Astrocyte of the hippocampus (primary cell): ENCODE data around the gene AACS.
A peak's percentile ranks its signal among the peaks of the same experiment; 100 is the strongest.
"Not testable (repeated sequence)": the region's sequence is repeated elsewhere in the genome, so short reads cannot be mapped to it uniquely, and the experiment has no call there.

Source experiments
- DNase-seq: peaks from one replicate; pipeline ENCODE4 v3.0.0; 2011; ENCODE audit warnings: low read depth, low spot score

The AACS gene, protein sequence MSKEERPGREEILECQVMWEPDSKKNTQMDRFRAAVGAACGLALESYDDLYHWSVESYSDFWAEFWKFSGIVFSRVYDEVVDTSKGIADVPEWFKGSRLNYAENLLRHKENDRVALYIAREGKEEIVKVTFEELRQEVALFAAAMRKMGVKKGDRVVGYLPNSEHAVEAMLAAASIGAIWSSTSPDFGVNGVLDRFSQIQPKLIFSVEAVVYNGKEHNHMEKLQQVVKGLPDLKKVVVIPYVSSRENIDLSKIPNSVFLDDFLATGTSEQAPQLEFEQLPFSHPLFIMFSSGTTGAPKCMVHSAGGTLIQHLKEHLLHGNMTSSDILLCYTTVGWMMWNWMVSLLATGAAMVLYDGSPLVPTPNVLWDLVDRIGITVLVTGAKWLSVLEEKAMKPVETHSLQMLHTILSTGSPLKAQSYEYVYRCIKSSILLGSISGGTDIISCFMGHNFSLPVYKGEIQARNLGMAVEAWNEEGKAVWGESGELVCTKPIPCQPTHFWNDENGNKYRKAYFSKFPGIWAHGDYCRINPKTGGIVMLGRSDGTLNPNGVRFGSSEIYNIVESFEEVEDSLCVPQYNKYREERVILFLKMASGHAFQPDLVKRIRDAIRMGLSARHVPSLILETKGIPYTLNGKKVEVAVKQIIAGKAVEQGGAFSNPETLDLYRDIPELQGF

DNA sequence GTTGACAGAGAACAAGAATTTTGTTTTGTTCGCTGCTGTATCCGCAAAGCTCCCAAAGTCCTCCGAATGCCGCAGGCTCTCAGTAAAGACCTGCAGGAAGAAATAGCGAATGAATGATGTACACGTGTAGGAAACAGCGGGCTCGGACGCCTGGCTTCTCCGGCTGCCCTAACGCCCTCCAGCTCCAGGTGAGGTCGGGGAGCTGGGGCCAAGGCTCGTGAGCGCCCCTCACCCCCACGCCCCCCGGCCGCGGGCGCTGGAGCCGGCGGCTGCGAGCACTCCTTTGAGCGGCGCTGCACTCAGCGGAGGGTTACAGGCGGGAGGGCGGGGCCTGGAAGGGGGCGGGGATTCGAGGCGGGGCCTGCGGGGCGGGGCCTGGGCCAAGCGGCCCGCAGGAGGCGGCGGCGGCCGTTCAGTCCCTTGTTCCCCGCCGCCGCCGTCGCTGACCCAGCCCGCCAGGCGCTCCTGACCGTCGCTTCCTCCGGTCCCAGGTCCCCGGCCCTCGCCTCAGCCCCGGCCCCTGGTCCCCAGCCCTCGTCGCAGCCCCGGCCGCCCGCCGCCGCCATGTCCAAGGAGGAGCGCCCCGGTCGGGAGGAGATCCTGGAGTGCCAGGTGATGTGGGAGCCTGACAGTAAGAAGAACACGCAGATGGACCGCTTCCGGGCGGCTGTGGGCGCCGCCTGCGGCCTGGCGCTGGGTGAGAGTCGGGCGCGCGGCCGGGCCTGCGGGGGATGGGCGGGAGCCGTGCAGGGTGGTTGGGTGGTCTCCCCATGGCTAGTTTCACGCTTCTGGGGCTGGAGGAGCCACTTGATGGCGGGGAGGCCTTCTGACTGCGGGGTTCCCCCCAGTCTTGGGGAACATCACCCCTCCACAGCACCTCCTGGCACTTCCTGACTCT lies at the start of gene AACS:
Gene AACS (plus strand): TSS at position 415 of the 898 bp plus-strand sequence. CDS start 150 bp downstream, at position 565.
- peak; percentile 88 for DNase-seq

DNA sequence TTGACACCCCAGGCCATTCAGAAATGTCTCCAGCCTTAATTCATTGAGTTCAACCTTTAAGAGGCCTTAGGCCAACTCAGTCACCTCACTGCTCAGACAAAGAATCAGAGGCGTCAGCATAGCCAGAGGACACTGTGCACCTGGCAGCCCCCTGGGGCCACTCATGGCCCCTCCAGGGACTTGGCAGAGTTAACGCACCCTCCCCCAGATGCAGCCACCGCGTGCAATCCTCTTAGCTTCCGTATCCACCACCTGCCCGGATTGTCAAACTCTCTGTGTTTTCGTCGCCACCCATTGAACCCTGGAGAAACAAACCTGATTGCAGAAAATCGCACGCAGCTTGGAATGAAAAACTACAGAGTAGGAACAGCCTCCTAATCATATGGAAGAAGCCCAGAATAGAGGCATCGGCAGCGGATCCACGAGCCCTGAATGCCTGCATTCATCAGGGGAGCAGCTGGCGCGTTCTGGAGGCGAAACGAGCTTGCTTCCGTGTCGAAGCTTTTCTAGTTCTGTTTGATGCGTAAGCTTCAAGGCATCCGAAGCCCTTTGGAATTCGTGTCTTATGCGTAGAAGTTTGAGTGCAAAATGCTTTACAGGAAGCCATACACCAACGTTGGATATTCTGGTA lies 49.4 kb upstream of the AACS start:
- peak; percentile 43 for DNase-seq

DNA sequence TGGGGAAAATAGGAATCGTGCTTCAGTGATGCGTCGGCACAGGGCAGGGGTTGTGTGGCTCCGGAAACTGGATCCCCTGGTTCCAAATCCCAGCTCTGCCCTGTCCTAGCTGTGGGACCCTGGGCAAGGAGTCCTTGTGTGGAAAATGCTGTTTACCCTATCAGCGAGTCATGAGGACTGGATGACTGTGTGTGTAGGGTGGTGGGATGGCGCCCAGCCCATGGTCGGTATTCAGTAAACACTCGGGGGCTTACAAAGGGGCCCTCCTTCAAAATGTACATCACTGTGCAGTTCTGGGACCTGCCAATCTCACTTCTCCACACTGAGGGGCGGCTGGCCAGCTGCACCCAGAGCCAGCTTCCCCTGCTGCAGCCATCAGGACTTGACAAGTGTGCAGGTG lies 47.4 kb upstream of the AACS start:
- no peak for DNase-seq

DNA sequence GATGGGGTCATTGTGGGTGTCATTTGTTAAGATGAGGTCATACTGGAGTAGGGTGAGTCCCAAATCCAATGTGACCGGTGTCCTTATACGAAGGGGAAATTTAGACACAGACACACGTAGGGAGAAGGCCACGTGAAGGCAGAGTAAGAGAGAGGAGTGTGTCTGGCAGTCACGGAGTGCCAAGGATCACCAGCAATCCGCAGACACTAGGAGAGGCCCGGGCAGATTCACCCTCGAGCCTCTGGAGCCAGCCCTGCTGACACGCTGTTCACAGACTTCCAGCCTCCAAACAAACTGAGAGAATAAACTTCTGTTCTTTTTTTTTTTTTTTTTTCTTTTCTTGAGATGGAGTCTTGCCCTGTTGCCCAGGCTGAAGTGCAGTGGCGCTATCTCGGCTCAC lies 46.9 kb upstream of the AACS start:
- DNase-seq: no peak

DNA sequence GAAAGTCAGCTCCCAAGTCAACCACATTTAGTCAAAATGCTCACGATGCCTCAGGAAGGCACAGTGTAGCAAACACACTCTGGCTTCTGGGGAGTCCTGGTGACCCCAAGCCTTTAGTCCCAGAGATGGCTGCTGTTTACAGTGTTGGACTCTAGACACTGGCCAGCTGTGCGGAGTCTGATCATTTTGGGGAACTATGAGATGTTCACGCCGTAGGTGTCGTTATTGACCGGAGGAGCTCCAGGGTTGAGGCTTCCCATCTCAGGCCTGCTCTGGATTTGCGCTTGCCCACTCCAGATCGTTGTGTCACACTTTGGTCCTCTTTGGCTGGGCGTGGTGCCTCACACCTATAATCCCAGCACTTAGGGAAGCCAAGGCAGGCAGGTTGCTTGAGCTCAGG lies 44.1 kb upstream of the AACS start:
- no peak for DNase-seq

DNA sequence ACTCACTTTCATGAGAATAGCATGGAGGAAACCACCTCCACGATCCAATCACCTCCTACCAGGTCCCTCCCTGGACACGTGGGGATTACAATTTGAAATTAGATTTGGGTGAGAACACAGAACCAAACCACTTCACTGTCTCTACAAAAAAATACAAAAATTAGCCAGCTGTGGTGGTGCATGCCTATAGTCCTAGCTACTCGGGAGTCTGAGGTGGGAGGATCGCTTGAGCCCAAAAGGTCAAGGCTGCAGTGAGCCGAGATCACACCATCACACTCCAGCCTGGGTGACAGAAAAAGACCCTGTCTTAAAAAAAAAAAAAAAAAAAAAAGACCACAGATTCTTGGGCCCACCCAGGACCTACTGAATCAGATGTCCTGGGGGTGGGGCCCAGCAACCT lies 43.5 kb upstream of the AACS start:
- DNase-seq: no peak

DNA sequence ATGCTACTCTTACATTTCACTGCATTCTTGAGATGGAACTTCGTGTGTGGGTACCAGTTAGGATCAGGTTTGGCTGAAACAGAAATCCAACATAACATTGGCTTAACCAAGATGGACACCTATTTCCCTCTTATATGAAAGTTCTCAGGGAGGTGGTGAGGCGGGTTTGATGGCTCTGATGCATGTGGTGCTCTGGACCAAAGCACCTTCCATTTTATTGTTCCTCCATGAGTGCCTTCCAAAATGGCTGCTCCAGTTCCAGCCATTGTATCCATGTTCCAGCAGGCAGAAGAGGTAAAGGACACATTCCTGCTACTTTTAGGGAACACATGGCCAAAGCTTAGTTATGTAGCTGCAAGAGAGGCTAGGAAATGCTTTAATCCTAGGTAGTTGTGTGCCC lies 42.2 kb upstream of the AACS start:
- DNase-seq: no peak

DNA sequence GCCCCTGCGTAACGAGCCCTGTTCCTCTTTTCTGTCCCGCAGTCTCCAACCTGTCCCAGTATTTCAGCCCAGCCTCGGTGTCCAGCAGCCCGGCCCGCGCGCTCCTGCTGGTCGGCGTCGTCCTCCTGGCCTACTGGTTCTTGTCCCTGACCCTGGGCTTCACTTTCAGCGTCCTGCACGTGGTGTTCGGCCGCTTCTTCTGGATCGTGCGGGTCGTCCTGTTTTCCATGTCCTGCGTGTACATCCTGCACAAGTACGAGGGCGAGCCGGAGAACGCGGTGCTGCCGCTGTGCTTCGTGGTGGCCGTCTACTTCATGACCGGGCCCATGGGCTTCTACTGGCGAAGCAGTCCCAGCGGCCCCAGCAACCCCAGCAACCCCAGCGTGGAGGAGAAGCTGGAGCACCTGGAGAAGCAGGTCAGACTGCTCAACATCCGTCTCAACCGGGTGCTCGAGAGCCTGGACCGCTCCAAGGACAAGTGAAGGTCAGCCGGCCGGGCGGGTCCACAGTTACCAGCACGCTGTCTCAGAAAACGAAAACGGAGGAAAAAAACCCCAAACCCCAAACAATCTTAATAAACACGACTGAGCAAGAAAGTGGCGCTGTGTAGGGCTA lies 40.2 kb upstream of the AACS start:
- no peak for DNase-seq

DNA sequence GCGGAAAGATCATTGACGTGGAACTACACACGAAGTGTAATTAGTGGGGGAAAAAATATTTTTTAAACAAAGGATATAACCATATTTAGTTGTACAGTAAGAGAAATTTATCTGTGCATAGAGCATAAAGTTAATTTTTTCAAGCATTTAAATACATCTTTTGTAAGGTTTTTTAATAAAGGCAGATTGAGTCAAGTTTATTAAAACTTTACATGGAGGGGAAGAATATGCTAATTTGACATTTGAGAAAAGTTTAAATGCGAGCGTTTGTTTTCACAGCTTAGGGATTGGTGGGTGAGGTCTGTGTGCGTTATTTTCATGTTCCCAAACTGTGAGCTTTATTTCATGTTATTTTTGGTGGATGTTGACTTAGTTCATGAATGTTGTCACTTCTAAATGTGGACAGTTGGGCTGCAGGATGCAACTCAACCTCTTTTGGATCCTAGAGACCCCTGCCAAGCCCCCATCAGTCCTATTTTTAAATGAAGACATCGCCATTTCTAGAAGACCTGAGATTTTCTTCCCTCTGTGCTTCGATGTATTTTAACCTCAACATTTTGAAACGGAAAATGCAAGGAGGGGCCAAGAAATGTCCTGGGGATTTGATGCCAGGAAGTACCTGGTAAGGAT lies 39.5 kb upstream of the AACS start:
- no peak for DNase-seq

DNA sequence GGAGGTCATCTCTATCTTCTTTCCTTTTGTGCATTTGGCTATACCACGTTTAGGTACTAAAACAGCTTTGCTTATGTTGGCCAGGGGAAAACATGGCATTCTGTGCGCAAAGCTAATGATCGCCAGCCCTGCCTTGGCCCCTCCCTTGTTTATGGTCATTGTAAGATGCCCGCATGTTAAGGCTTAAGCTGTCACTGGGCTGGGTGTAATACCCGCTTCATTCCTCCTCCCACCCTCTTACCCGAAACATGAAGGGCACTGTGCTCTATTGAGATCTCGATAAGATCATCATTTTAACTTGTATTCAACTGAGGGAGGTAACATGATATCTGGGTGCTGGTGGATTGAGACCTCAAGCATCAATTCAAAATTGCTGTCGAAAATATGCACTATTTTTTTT lies 37.1 kb upstream of the AACS start:
- DNase-seq: no peak

DNA sequence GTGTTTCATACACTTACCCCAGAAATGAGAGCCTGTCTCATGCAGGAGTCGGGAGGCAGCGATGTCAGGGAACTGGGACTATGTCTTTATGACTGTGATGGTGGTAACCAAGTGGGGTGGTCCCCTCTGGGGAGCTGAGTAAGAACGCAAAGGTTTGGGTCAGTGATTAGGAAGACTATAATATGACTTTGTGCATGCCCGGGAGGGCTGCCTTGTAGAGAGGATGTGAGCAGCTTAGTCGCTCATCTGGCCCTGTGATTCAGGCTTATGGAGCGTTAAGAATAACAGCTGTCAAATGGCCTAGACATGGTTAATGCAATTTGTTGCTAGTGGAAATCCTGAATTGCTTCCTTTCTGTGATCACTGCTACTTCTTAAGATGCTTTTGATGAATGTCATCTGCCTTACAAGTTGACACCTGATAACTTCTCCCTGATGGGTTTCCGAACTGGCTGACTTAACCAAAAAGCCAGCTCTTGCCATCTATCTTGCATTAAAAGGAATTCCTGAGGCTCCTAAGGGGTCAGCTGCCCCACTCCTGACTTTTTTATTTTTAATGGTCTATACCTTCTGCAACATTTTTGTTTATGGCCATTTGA lies 35.4 kb upstream of the AACS start:
- DNase-seq: no peak

DNA sequence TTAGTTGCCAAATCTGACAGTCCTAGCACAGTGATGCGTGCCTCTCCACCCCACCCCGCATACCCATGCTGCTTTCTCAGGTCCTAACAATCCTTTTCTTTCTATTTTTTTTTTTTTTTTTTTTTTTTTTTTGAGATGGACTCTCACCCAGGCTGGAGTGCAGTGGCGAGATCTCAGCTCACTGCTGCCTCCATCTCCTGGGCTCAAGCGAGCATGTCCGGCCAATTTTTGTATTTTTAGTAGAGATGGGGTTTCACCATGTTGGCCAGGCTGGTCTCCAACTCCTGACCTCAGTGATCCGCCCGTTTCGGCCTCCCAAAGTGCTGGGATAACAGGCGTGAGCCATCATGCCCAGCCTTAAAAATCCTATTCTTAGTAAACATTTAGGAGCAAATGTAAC lies 33.8 kb upstream of the AACS start:
- not testable (repeated sequence) for DNase-seq

DNA sequence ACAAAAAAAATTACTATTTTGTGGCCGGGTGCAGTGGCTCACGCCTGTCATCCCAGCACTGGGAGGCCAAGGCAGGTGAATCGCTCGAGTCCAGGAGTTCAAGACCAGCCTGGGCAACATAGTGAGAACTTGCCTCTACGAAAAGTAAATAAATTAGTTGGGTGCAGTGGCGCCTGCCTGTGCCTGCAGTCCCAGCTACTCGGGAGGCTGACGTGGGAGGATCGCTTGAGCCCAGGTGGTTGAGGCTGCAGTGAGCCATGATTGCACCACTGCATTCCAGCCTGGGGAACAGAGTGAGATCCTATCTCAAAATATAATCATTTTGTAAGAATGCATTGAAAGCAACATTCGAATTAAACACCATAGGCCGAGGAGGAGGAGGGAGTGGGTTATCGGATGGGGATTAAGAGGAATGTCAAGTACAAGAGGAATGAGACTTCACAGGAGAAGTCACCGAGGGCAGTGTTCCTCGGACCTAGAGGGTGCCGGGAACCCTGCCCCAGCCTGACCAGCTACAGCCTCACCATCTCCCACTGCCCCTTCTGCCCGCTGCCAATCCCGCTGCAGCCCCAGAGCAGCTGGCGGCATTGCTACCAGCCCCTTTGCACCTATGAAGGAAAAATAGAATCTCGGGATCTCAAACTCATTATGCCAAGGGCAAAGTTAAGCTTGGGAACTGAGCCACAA lies 32.6 kb upstream of the AACS start:
- no peak for DNase-seq

DNA sequence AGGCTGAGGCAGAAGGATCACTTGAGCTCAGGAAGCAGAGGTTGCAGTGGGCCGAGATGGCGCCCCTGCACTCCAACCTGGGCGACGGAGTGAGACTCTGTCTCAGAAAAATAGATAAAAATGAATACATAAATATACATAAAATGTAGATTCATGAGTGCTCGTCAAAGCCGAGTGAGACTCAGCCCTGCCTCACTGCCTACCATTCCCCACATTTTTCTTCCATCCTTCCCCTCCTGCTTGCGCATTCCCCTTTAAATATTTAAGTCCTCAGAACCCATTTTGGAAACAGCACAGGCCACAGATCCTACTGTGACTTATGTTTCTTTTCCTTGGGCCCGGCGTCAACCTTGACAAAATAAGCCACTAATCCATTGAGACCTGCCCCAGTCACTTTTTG lies 31.9 kb upstream of the AACS start:
- DNase-seq: no peak

DNA sequence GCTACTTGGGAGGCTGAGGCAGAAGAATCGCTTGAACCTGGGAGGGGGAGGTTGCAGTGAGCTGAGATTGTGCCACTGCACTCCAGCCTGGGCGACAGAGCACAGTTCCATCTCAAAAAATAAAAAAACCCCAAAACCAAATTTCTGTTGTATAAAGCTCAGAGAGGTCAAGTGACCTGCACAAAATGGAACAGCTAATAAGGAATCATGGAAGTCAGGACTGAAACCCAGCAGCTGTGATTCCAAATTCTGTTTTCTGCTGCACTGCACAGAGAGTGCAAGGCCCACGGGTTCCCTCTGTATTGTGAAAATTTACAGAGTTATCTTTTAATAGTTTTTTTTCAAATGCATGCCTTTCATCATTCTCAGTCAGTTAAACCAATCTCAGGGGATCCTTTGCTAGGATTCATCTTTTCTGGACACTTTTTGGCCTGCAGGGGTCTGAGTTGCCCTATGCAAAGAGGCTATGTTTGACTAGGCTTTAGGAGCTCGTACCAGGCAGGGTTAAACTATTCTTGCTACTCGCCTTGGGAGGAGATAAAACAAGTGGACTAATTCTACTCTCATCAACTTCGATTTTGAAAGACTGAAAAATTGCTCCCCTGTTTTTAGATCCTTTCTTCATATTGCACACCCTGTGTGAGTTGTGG lies 26.1 kb upstream of the AACS start:
- no peak for DNase-seq

DNA sequence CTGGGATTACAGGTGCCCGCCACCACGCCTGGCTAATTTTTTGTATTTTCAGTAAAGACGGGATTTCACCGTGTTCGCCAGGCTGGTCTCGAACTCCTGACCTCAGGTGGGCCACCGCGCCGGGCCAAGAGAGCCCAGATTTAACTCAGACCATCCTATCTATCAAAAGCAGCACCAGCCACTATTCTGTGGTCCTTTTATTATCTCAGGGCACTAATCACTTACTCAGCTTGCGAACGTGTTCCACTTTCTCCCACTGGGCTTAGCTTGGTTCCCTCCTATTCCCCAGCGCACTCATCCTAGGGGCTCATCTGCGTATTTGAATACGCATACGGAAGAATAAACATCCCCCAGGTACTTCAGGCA lies 16.2 kb upstream of the AACS start:
- no peak for DNase-seq

DNA sequence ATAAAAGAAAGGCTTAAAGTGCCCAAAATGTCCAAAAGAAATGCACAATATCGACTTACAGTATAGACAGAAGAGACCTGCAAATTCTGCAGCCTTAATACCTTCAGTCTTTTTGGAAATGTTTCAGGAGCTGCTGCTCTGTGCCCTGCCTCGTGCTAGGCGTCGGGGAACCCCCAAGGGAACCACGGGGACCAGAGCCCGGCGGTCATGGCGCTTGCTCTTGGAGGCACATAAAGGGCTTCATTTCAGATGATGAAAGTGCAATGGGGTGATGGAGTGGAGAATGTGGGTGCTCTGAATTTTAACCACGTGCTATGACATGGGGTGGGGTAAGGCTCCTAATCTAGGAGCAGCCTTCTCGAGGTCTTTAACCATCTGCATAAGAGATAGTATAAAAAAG lies 14.8 kb upstream of the AACS start:
- DNase-seq: no peak

DNA sequence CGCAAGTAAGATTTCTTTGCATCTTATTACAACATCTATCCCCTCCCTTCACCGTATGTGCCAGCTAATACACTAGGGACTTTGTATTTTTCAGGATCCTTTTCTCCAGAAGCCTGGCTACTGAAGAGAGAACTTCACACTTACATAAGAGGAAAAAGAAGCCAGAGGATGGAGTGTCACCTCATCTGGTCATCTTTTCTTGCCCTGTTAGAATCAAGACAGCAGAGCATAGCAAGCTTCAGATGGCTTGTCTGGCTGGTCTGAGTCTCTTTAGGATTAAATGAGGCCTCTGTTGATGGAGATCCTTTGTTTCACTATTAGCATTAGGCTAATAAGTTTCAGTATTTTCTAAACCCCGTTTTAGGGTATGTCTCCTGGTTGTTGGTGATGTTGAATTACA lies 14.4 kb upstream of the AACS start:
- no peak for DNase-seq

DNA sequence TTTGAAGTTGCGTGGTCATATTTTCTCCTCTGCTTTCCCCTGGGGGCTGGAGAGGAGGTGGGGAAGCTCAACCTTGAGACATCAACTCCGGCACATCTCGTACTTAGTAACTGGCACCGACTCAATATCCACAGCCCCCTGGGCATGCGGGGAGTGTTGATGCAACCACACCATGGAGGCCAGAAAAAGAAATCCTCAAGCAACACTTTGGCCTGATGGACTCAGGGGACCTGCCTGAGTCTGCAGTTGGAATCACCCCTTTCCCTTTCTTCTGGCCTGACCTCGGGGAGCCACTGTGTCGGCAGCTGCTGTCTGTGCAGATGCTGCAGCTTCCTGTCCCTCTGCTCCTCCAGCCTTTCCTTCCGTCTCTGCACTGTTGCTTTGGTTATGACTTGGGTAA lies 11.4 kb upstream of the AACS start:
- DNase-seq: no peak

DNA sequence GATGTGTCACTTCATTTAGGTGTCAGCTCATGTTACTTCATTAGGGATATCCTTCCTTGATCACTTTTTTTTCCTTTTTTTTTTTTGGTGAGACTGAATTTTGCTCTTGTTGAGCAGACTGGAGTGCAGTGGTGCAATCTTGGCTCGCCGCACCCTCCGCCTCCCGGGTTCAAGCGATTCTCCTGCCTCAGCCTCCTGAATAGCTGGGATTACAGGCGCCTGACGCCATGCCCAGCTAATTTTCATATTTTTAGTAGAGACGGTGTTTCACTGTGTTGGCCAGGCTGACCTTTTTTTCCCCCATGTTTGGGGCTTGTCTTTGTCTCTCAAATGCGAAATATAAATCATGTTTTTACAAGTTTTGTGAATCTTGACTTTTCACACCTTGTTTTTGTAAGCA lies 9.6 kb upstream of the AACS start:
- no peak for DNase-seq
